K562 (cell line): ENCODE data around the gene NAPB. TPM values are rescaled to one million over a fixed set of nuclear protein-coding genes. Genes with fewer than 3 reads are reported as not detected.

ENCODE experiments used
- ATAC-seq: fragments of 200-7000 bp; cut with Tn5 transposase; 3 replicates; pipeline ENCODE4 v1.9.1; 2020; ENCODE audit warnings: moderate library complexity
- BruUV-seq: library from RNA; stranded (reverse); fragments of 400-500 nt; replicated peaks from 2 replicates; lab custom pipeline; 2021; lab: Mats Ljungman, UMichigan
- CTCF ChIA-PET: fragments of 300-600 bp; formaldehyde crosslinking; extraction: SDS; loops from one replicate; lab custom pipeline; 2021; ENCODE audit warnings: low intra/inter-chr PET ratio; lab: Yijun Ruan, JAX
- POLR2A ChIA-PET: fragments of 300-600, 350-650 bp; sonication (Branson Sonifier 250); formaldehyde crosslinking; extraction: SDS; loops from one replicate; lab custom pipeline; 2021; ENCODE audit warnings: antibody characterized with exemption, inconsistent platforms; lab: Yijun Ruan, JAX
- DNase-seq, 4 experiments: peaks; one replicate each; pipeline versions ENCODE4 v3.0.0 to v3.0.0-alpha.2; 2011 to 2018; ENCODE audit warnings: low spot score in 3 of 4, mixed read lengths in 3 of 4; ENCODE audit errors: extremely low read depth in 1 of 4
- FAIRE-seq: peaks from 2 replicates; lab custom pipeline; 2011; peaks lifted over from hg19 to GRCh38; lab: Jason Lieb, UNC
- H2AFZ ChIP-seq: 2 replicates; pipeline ENCODE4 v1.6.0; 2011; ENCODE audit warnings: low read depth, low read length, control low read depth, inconsistent platforms
- H3K27ac ChIP-seq: fragments of 200-600 bp; 3 replicates; pipeline ENCODE4 v1.8.0; 2011; ENCODE audit warnings: low read depth, mild to moderate bottlenecking, control low read depth, inconsistent platforms, low read length, moderate library complexity, mixed read lengths; ENCODE audit errors: extremely low read depth
- H3K27me3 ChIP-seq, 2 experiments: fragments of 300-600 bp in 1 of 2; 2 replicates in 1 of 2; 3 replicates in 1 of 2; pipeline versions ENCODE4 v1.6.0 to v1.8.0; 2011; ENCODE audit warnings: inconsistent platforms in 2 of 2, low read length in 2 of 2, mild to moderate bottlenecking in 1 of 2, mixed read lengths in 1 of 2, moderate library complexity in 1 of 2; ENCODE audit not compliant: control insufficient read depth in 2 of 2, insufficient read depth in 2 of 2
- H3K36me3 ChIP-seq: fragments of 300-600 bp; 3 replicates; pipeline ENCODE4 v1.8.0; 2011; ENCODE audit warnings: mild to moderate bottlenecking, low read length, inconsistent platforms; ENCODE audit not compliant: control insufficient read depth, insufficient read depth
- H3K4me1 ChIP-seq, 2 experiments: fragments of 200-600 bp in 1 of 2; replicated peaks in 1 of 2; 2 replicates in 1 of 2; 3 replicates in 1 of 2; pipeline versions ENCODE4 v1.5.1 to v1.8.0; 2011; ENCODE audit warnings: inconsistent platforms in 2 of 2, low read length in 2 of 2, mild to moderate bottlenecking in 1 of 2, mixed read lengths in 1 of 2, moderate library complexity in 1 of 2; ENCODE audit not compliant: control insufficient read depth in 2 of 2, insufficient read depth in 2 of 2
- H3K4me2 ChIP-seq: 2 replicates; pipeline ENCODE4 v1.6.1; 2011; ENCODE audit warnings: low read length, control low read depth, inconsistent platforms, mixed read lengths; ENCODE audit not compliant: insufficient read depth
- H3K4me3 ChIP-seq: fragments of 200-600 bp; sonication (generic), shearing (Covaris generic); 2 replicates; pipeline ENCODE4 v1.5.1; 2016; ENCODE audit warnings: control low read depth, inconsistent platforms
- H3K79me2 ChIP-seq: fragments of 200-600 bp; 3 replicates; pipeline ENCODE4 v1.8.0; 2011; ENCODE audit warnings: low read length, inconsistent platforms; ENCODE audit not compliant: control insufficient read depth, insufficient read depth
- H3K9ac ChIP-seq, 2 experiments: 2 replicates each; pipeline versions ENCODE4 v1.6.0 to v1.6.1; 2011; ENCODE audit warnings: low read depth in 2 of 2, low read length in 2 of 2, control low read depth in 1 of 2, inconsistent platforms in 1 of 2, mild to moderate bottlenecking in 1 of 2, mixed read lengths in 1 of 2; ENCODE audit not compliant: insufficient read depth in 1 of 2
- H3K9me1 ChIP-seq: one replicate; pipeline ENCODE4 v1.6.0; 2011; ENCODE audit warnings: inconsistent platforms, mild to moderate bottlenecking, low read length, moderate library complexity; ENCODE audit not compliant: control insufficient read depth, insufficient read depth
- H3K9me3 ChIP-seq: replicated peaks from 2 replicates; pipeline ENCODE4 v1.5.1; 2011; ENCODE audit warnings: low read depth, low read length, inconsistent platforms; ENCODE audit not compliant: control insufficient read depth, insufficient read depth
- H4K20me1 ChIP-seq: replicated peaks from 2 replicates; pipeline ENCODE4 v1.6.1; 2011; ENCODE audit warnings: low read length, inconsistent platforms, mixed read lengths; ENCODE audit not compliant: control insufficient read depth, insufficient read depth
- ATF2 ChIP-seq: sonication (generic); formaldehyde crosslinking; IDR thresholded peaks from 2 replicates; pipeline ENCODE4 v1.8.1; 2022; ENCODE audit warnings: missing genetic modification reagents
- C11orf30 ChIP-seq: fragments of 450-650 bp; IDR thresholded peaks from 2 replicates; pipeline ENCODE4 v1.6.1; 2016; ENCODE audit warnings: low read depth, mild to moderate bottlenecking
- HMBOX1 ChIP-seq: sonication (generic); IDR thresholded peaks from 2 replicates; pipeline ENCODE4 v1.6.1; 2016
- MAFF ChIP-seq: IDR thresholded peaks from 2 replicates; pipeline ENCODE4 v1.6.1; 2012; ENCODE audit warnings: low read length, improper control_type of control experiment
- MAFG ChIP-seq: fragments of 450-650 bp; conservative IDR thresholded peaks from 2 replicates; pipeline ENCODE4 v1.6.1; 2016; ENCODE audit warnings: missing genetic modification characterization, missing compliant biosample characterization
- MEF2A ChIP-seq: IDR thresholded peaks from 2 replicates; pipeline ENCODE4 v1.6.1; 2011; ENCODE audit warnings: low read depth, mild to moderate bottlenecking, low read length, moderate library complexity; ENCODE audit not compliant: control insufficient read depth
- NFE2 ChIP-seq: IDR thresholded peaks from 2 replicates; pipeline ENCODE4 v1.6.1; 2014; ENCODE audit warnings: antibody characterized with exemption, low read depth
- PHF20 ChIP-seq: fragments of 450-650 bp; IDR thresholded peaks from 2 replicates; pipeline ENCODE4 v1.6.1; 2018; ENCODE audit not compliant: partially characterized antibody
- SMARCC2 ChIP-seq: fragments of 450-650 bp; IDR thresholded peaks from 2 replicates; pipeline ENCODE4 v1.6.1; 2017; ENCODE audit warnings: antibody characterized with exemption, moderate library complexity, mild to moderate bottlenecking, low read depth
- THRAP3 ChIP-seq: fragments of 450-650 bp; IDR thresholded peaks from 2 replicates; pipeline ENCODE4 v1.6.1; 2016; ENCODE audit warnings: mild to moderate bottlenecking, inconsistent platforms, borderline replicate concordance
- ZNF316 ChIP-seq: fragments of 450-650 bp; IDR thresholded peaks from 2 replicates; pipeline ENCODE4 v1.6.1; 2016
- WGBS: fragments of 100-300 bp; shearing (Covaris generic); methylation state at CpG from one replicate; pipeline ENCODE4 v1.1.6; 2016; ENCODE audit warnings: low coverage, mixed read lengths; ENCODE audit not compliant: insufficient coverage; ENCODE audit errors: missing lambda C conversion rate; 5-methylcytosine and 5-hydroxymethylcytosine counted together
- in situ Hi-C: fragments of 300-500 bp; cut with MboI; formaldehyde crosslinking; loops from 4 replicates; pipeline ENCODE4 v1.15.0; 2018; ENCODE audit warnings: inconsistent platforms, mixed read lengths
- intact Hi-C: fragments of 100-400 bp; cut with micrococcal nuclease; formaldehyde crosslinking; loops from 2 replicates; pipeline ENCODE4 v1.14.2; 2022
- polyA plus RNA-seq, 8 experiments: library from polyadenylated mRNA; depleted of rRNA in 4 of 8; stranded (reverse) in 5 of 8; unstranded in 3 of 8; fragments of >200 nt; fragmentation: Nextera tagmentation in 2 of 8; fragmentation: Illumina TruSeq in 1 of 8; extraction: Ambion mirVana in 2 of 8; extraction: Trizol in 1 of 8; gene quantifications; 2 replicates each; pipeline versions ENCODE4 v1.2.1 to v1.2.3, GENCODE V29; 2011 to 2014; ENCODE audit warnings: inconsistent platforms in 1 of 8, missing spikeins in 1 of 8
- total RNA-seq, 7 experiments: library from RNA; depleted of rRNA in 6 of 7; stranded (reverse); fragments of >200 nt in 6 of 7; fragmentation: Illumina TruSeq in 2 of 7; extraction: Trizol in 2 of 7; gene quantifications; 2 replicates each; pipeline versions ENCODE4 v1.2.1 to v1.2.3, GENCODE V29; 2011 to 2021; ENCODE audit warnings: low replicate concordance in 1 of 7

NAPB gene
- total and polyA plus RNA-seq, 9 of the 15 experiments (the other 6 are each of a cell fraction or from before 2014, with no cell fraction given) = 1.4 to 7.7 (median 5.2) TPM

- Histone ChIP-seq H3K9me3 (no peaks in the 10 kb centered on the region), H3K9ac (peak overlapping the region; percentile 95 to 99), H2AFZ (peak overlapping the region; percentile 79), H3K4me1 (peaks cover 37% of the 10 kb centered on the region in 2 experiments), H3K36me3 (peaks cover 26% of the 10 kb centered on the region; the same call in 2 of the 3 replicates), H3K4me3 (peak overlapping the region; percentile 63), H3K27ac (peak overlapping the region; percentile 99), H3K9me1 (no peaks in the 10 kb centered on the region), H3K79me2 (peaks cover 51% of the 10 kb centered on the region), H3K27me3 (no peaks in the 10 kb centered on the region), H4K20me1 (peaks cover 8% of the 10 kb centered on the region; the same call in 1 of the 2 replicates), H3K4me2 (peak overlapping the region; percentile 95)
- WGBS = 4% methylated on average over 7 of the region's 8 CpGs
- 0 out of 2 replicates have a peak, but pooled peaks have one; percentile 12 for TF ChIP-seq THRAP3
- no peak for TF ChIP-seq MEF2A
- no peak for TF ChIP-seq ATF2
- TF ChIP-seq SMARCC2 = 0 out of 2 replicates have a peak, but pooled peaks have one; percentile 15
- TF ChIP-seq PHF20 = no peak
- peak; percentile 80 for TF ChIP-seq C11orf30
- TF ChIP-seq HMBOX1 = peak; percentile 58
- peak; percentile 66 for TF ChIP-seq MAFF
- peak; percentile 94 for TF ChIP-seq ZNF316
- peak; percentile 22; the same call in 1 of the 2 replicates for TF ChIP-seq NFE2
- peak; percentile 76 for TF ChIP-seq MAFG (tag)
- intact Hi-C loops = loop anchor here (1.0 to 5.0 kb wide), 2 partner anchors 11 to 51 kb away; partner anchors contain the start of gene NXT1
- ATAC-seq (no peak), DNase-seq (peak in 1 of 4 experiments; percentile 52), FAIRE-seq (peak; percentile 87)
- POLR2A ChIA-PET = interaction anchor here (0.7 to 1.0 kb wide), 3 partner anchors 9 to 386 kb away, joined by 3 to 4 read pairs (median 3); partner anchors contain the start of gene NXT1
- CTCF ChIA-PET = no interaction called here
- BruUV-seq = TSS peak; percentile 77
- in situ Hi-C loops = no loop called here
These were observed 60.2 kb downstream of the NAPB start for GRCh38 chr20:23361119-23361475.
